Loucy (cell line): ENCODE results near the gene EPHA2.

Experiments used
- EZH2phosphoT487 ChIP-seq: fragments of 200-600 bp; IDR thresholded peaks from 2 replicates; pipeline ENCODE4 v1.6.1; 2018; ENCODE audit warnings: antibody characterized with exemption, mild to moderate bottlenecking, moderate library complexity, borderline replicate concordance
- TF ChIP-seq, protein P1 (sequence below): fragments of 200-600 bp; sonication (generic); conservative IDR thresholded peaks from 2 replicates; pipeline ENCODE4 v1.5.1; 2014; ENCODE audit warnings: mild to moderate bottlenecking, antibody characterized with exemption, low read length

DNA sequence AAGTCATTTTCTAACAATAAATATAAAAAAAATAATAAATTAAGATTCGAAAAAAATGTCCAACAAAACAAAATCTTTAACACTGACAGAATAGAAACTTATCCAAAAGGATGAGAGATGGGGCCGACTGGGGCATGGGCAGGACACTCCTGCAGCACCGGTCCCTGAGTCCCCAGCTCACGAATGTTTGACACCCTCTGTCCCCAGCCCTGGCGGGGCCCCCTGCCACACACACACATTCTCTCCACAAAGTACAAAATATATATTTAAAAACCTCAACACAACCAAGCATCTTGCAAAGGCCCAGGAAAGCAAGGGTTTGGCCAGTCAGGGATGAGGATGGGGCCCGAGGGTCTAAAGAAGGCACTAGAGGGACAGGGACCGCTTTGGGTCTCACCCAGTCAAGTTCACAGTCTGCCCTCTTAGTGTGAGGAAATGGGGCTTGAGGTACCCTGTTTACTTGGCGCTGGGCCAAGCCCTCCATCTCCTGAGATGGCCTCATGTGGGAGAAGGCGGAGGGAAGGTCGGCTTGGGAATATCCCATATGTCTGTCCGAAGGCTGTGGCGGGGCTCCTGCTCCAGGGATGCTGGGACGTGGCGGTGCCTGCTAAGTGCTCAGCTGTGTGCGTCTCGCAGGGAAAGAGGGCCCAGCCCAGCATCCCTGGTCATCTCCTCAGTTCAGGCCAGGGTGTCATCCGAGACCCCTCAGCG is 31.3 kb downstream of the EPHA2 start:
- TF ChIP-seq, protein P1, sequence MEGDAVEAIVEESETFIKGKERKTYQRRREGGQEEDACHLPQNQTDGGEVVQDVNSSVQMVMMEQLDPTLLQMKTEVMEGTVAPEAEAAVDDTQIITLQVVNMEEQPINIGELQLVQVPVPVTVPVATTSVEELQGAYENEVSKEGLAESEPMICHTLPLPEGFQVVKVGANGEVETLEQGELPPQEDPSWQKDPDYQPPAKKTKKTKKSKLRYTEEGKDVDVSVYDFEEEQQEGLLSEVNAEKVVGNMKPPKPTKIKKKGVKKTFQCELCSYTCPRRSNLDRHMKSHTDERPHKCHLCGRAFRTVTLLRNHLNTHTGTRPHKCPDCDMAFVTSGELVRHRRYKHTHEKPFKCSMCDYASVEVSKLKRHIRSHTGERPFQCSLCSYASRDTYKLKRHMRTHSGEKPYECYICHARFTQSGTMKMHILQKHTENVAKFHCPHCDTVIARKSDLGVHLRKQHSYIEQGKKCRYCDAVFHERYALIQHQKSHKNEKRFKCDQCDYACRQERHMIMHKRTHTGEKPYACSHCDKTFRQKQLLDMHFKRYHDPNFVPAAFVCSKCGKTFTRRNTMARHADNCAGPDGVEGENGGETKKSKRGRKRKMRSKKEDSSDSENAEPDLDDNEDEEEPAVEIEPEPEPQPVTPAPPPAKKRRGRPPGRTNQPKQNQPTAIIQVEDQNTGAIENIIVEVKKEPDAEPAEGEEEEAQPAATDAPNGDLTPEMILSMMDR = no peak
- TF ChIP-seq EZH2phosphoT487 = no peak
